Endothelial cell of umbilical vein (primary cell): Measurements from ENCODE around the gene FBXL19.

ENCODE experiments used
- CTCF ChIP-seq, 2 donors: IDR thresholded peaks; 1 replicate in 1 of 2; 2 replicates in 1 of 2; pipeline ENCODE4 v1.5.1; 2011; ENCODE audit warnings: low read length in 2 of 2, mild to moderate bottlenecking in 2 of 2, moderate library complexity in 2 of 2, control low read depth in 1 of 2, inconsistent platforms in 1 of 2, low read depth in 1 of 2; ENCODE audit not compliant: insufficient read depth in 1 of 2; ENCODE audit errors: extremely low read depth in 1 of 2
- EZH2 ChIP-seq: IDR thresholded peaks from 2 replicates; pipeline ENCODE4 v1.6.1; 2012; ENCODE audit warnings: borderline replicate concordance, low read depth, mild to moderate bottlenecking, moderate library complexity, low read length, inconsistent platforms; ENCODE audit not compliant: severe bottlenecking
- JUN ChIP-seq: IDR thresholded peaks from 2 replicates; pipeline ENCODE4 v1.6.1; 2011; ENCODE audit warnings: borderline replicate concordance, low read depth; ENCODE audit not compliant: insufficient read length, insufficient read depth
- POLR2A ChIP-seq: IDR thresholded peaks from 2 replicates; pipeline ENCODE4 v1.6.1; 2012; ENCODE audit warnings: low read depth, mild to moderate bottlenecking, control low read depth, low read length
- POLR2AphosphoS5 ChIP-seq: IDR thresholded peaks from 2 replicates; pipeline ENCODE4 v1.6.1; 2012; ENCODE audit warnings: low read depth, mild to moderate bottlenecking, control low read depth, low read length, moderate library complexity; ENCODE audit not compliant: insufficient read depth

- TF ChIP-seq POLR2A (peak; percentile 99), CTCF (IDR thresholded peaks at IDR 0.05; ENCODE audit: extremely low read depth in 1 of 2, insufficient read depth in 1 of 2, low read depth in 1 of 2, low read length in 2 of 2) (no peak), EZH2 (no peak), POLR2AphosphoS5 (peak; percentile 98), JUN (no peak)
Measured at GRCh38 chr16:30874821-30875717, 48.3 kb upstream of the FBXL19 start.
